Spleen (tissue), 7 donors: ENCODE measurements around the gene EFCC1.

Source experiments
- CTCF ChIP-seq, 11 experiments: fragments of 200-600 bp in 7 of 11; fragments of 450-650 bp in 4 of 11; sonication (generic) in 4 of 11; IDR thresholded peaks in 8 of 11; conservative IDR thresholded peaks in 3 of 11; 1 replicate in 7 of 11; 2 replicates in 4 of 11; pipeline versions ENCODE4 v1.4.0 to v1.8.0; 2016 to 2021; ENCODE audit warnings: antibody characterized with exemption in 11 of 11, inconsistent platforms in 4 of 11, mild to moderate bottlenecking in 1 of 11
- POLR2AphosphoS5 ChIP-seq, 3 donors: sonication (generic); formaldehyde crosslinking; IDR thresholded peaks; one replicate each; pipeline ENCODE4 v1.5.1; 2017; ENCODE audit warnings: antibody characterized with exemption in 3 of 3
- donor health status: DM: no; HTN: no; CAD: no; lungs with moderate emphysema.
- donor health status: DM: no; HTN: no; CAD: no.
- donor health status: DM: no; HTN: no; CAD: no.

DNA sequence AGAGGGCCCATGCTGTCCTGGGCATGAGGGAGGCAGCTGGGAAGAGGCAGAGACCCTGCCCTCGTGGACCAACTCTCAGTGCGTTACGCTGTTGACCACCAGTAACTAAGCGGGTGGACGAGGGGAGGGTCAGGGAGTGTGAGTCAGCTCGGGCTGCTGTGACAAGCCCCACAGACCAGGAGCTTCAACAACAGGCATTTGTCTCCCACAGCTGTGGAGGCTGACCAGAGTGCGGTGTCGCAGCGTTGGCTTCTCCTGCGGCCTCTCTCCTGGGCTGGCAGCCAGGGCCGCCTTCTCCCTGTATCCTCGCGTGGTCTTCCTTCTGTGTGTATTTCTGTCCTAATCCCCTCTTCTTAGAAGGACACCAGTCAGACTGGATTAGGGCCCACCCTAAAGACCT is 13.0 kb downstream of the EFCC1 start:
- TF ChIP-seq CTCF (IDR thresholded peaks at IDR 0.05 in 8 of 11, conservative IDR thresholded peaks at IDR 0.05 in 3 of 11) (no peak), POLR2AphosphoS5 (IDR thresholded peaks at IDR 0.05) (no peak)
